HFF-Myc (cell line): ENCODE data around the gene MYBPC2.

Experiments
- DNase-seq: peaks from one replicate; pipeline ENCODE4 v3.0.0-alpha.2; 2011; ENCODE audit warnings: low read depth; ENCODE audit errors: extremely low read depth
- H3K4me3 ChIP-seq: replicated peaks from 2 replicates; pipeline ENCODE4 v1.5.1; 2011; ENCODE audit warnings: low read depth, mild to moderate bottlenecking, control low read depth, low read length
- TF ChIP-seq, protein P1 (sequence below): IDR thresholded peaks from 2 replicates; pipeline ENCODE4 v1.5.1; 2012; ENCODE audit warnings: mild to moderate bottlenecking, low read depth, low read length, control low read depth; ENCODE audit errors: missing control alignments

Gene MYBPC2

DNA sequence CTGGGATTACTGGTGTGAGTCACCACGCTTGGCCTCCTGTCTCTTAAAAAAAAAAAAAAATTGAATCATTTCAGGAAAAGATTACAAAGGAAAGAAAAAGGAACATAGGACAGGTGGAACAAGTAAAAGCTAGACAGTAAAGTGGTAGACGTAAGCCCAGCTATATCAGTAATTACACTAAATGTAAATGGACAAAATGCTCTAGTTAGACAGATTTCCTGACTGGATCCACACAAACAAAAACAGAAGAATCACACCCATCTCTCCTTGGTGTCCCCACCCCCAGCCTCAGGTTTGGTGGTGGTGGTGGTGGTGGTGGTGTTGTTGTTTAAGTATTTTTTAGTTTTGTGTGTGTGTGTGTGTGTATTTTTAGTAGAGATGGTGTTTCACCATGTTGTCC is 20.3 kb upstream of the MYBPC2 start:
- TF ChIP-seq, protein P1, sequence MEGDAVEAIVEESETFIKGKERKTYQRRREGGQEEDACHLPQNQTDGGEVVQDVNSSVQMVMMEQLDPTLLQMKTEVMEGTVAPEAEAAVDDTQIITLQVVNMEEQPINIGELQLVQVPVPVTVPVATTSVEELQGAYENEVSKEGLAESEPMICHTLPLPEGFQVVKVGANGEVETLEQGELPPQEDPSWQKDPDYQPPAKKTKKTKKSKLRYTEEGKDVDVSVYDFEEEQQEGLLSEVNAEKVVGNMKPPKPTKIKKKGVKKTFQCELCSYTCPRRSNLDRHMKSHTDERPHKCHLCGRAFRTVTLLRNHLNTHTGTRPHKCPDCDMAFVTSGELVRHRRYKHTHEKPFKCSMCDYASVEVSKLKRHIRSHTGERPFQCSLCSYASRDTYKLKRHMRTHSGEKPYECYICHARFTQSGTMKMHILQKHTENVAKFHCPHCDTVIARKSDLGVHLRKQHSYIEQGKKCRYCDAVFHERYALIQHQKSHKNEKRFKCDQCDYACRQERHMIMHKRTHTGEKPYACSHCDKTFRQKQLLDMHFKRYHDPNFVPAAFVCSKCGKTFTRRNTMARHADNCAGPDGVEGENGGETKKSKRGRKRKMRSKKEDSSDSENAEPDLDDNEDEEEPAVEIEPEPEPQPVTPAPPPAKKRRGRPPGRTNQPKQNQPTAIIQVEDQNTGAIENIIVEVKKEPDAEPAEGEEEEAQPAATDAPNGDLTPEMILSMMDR = no peak
- H3K4me3 ChIP-seq = no peak overlapping the region

DNA sequence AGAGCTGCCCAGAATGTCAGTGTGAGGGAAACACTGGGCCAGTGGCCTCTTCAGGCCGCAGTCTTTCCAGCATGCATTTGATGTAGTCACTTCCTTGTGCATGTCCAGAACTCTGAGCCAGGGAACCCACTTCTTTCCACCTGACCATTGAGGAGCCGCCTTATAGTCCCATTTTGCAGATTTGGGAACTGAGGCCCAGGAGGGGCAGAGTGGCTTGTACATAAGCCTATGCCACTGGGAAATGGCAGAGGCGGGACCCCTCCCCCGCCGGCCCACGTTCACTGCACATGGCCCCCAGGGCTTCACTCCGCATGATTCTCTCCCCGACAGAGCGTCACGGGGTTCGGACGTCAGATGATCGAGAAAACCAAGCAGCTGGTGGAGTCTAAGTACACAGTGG is 19.6 kb upstream of the MYBPC2 start:
- DNase-seq = no peak
- TF ChIP-seq, protein P1 = no peak
- H3K4me3 ChIP-seq = no peak overlapping the region

More for the DNA sequence above, 20.3 kb upstream of the MYBPC2 start:
- DNase-seq = no peak

DNA sequence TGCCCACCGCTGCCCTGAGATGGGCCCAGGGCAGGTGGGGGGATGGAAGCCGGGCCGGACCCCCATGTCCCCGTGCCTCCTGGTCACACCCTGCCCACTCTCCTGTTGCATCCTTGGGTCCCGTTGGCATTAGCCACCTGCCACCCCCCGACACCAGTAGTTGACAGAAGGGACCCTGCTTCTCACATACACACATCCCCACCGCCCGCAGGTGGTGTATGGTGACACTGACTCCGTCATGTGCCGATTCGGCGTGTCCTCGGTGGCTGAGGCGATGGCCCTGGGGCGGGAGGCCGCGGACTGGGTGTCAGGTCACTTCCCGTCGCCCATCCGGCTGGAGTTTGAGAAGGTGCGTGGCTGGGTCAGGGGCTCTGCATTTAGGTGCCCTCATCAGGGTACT is 19.2 kb upstream of the MYBPC2 start:
- H3K4me3 ChIP-seq = no peak overlapping the region
- TF ChIP-seq, protein P1 = no peak
- no peak for DNase-seq

DNA sequence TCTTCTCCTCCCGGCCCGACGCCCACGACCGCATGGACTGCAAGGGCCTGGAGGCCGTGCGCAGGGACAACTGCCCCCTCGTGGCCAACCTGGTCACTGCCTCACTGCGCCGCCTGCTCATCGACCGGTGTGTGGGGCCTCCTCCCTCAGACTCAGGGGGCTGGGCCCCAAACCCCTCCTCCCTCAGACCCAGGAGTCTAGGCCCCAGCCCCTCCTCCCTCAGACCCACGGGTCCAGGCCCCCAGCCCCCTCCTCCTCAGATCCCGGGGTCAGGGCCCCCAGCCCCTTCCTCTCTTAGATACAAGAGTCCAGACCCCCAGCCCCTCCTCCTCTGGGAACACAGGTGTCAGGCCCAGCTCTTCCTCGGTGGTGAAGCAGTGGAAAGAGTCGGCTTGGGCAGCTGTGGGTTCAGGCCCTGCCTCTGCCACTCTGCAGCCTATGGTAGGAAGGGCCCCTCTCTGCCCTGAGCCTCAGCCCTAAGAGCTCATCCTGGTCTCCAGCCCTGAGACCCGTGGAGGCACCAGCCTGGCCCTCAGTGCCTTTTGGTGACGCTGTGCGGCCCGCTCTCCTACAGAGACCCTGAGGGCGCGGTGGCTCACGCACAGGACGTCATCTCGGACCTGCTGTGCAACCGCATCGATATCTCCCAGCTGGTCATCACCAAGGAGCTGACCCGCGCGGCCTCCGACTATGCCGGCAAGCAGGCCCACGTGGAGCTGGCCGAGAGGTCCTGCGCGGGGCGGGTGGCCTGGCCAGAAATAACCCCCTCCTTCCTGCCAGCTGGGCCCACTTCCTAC is 17.6 kb upstream of the MYBPC2 start:
- TF ChIP-seq, protein P1 = peak; percentile 82
- H3K4me3 ChIP-seq = no peak overlapping the region
- DNase-seq = no peak

DNA sequence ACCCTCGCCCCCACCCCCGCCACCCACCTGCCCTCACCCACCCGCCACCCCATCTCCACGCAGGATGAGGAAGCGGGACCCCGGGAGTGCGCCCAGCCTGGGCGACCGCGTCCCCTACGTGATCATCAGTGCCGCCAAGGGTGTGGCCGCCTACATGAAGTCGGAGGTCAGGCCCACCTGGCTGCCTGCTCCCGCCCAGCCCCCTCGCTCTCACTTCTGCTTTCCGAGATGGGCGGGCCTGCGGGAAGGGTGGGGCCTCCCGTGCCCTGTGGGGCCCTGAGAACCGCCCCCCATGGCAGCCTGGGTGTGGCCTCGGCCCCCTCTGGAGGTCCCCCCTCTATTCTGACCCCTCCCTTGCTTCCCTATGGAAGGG is 17.0 kb upstream of the MYBPC2 start:
- TF ChIP-seq, protein P1 = no peak
- no peak for DNase-seq
- no peak overlapping the region for H3K4me3 ChIP-seq

DNA sequence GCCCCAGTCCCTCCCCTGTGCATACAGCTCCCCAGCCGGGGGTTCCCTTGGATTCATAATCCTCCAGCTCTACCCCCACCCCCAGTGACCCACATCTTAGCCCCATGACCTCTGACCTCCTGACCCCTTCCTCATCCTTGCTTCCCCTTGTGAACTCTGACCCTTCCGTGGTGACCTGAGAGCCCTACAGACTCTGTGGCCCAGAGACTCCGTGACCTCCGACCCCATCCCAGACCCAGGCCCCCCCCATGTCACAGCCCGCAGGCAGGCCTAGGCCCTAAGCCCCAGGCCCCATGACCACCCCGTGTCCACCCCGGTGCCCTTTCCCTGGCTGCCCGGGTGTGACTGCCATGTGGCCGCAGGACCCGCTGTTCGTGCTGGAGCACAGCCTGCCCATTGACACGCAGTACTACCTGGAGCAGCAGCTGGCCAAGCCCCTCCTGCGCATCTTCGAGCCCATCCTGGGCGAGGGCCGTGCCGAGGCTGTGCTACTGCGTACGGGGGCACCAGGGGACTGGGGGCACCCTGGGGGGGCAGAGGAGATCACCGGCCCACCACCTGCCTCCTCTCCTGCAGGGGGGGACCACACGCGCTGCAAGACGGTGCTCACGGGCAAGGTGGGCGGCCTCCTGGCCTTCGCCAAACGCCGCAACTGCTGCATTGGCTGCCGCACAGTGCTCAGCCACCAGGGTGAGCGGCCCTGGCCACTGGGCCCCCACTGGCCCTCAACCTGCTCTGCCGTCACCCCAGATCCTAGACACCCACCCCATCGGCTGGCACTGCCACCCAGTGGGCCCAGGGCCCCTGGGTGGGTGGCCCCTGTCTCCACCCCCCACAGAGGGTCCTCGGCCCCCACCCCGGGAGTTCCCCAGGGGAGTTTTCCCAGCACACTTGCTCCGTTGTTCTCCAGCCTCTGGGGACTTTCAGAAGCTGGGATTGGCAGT is 16.4 kb upstream of the MYBPC2 start:
- no peak overlapping the region for H3K4me3 ChIP-seq

More for the DNA sequence above, 16.4 kb upstream of the MYBPC2 start:
- DNase-seq = no peak
- TF ChIP-seq, protein P1 = no peak
